Erythroblast (primary cell): ENCODE data around the gene PAQR4.

Experiments
- GATA1 ChIP-seq: IDR thresholded peaks from 2 replicates; pipeline ENCODE4 v1.6.1; 2011; ENCODE audit warnings: low read depth, mild to moderate bottlenecking, control low read depth, low read length, moderate library complexity
- POLR2A ChIP-seq: IDR thresholded peaks from 2 replicates; pipeline ENCODE4 v1.6.1; 2011; ENCODE audit warnings: mild to moderate bottlenecking, low read length

- TF ChIP-seq POLR2A = no peak
- no peak for TF ChIP-seq GATA1
Measured at GRCh38 chr16:2967721-2968161, 1.4 kb upstream of the PAQR4 start.
